GM19455 (cell line): Measurements from ENCODE around the gene ZSCAN10.
"Not testable (repeated sequence)": the region's sequence is repeated elsewhere in the genome, so short reads cannot be mapped to it uniquely, and the experiment has no call there.

Source experiments
- ATAC-seq: cut with Tn5 transposase; IDR thresholded peaks from one replicate; pipeline ENCODE4 v1.9.1; 2021; ENCODE audit not compliant: unreplicated experiment

Gene ZSCAN10

GRCh38 chr16:3098459-3099394 is at the start of gene ZSCAN10:
Gene ZSCAN10, minus strand, starts transcription at chr16:3099294. Its CDS starts 6,357 bp downstream, at chr16:3092937.
- no peak for ATAC-seq

GRCh38 chr16:3148256-3149192 is 49.4 kb upstream of the ZSCAN10 start:
- no peak for ATAC-seq

- no peak for ATAC-seq
Measured at GRCh38 chr16:3147757-3148104, 48.6 kb upstream of the ZSCAN10 start.

GRCh38 chr16:3147046-3147756 is 48.1 kb upstream of the ZSCAN10 start:
- no peak for ATAC-seq

GRCh38 chr16:3145660-3146059 is 46.6 kb upstream of the ZSCAN10 start:
- ATAC-seq = no peak

GRCh38 chr16:3145151-3145550 is 46.1 kb upstream of the ZSCAN10 start:
- no peak for ATAC-seq

- no peak for ATAC-seq
Measured at GRCh38 chr16:3144321-3144983, 45.4 kb upstream of the ZSCAN10 start.

- ATAC-seq = no peak
Measured at GRCh38 chr16:3143598-3144320, 44.7 kb upstream of the ZSCAN10 start.

GRCh38 chr16:3143189-3143588 is 44.1 kb upstream of the ZSCAN10 start:
- ATAC-seq = no peak

- no peak for ATAC-seq
Measured at GRCh38 chr16:3142770-3143169, 43.7 kb upstream of the ZSCAN10 start.

- ATAC-seq = no peak
Measured at GRCh38 chr16:3142327-3142726, 43.2 kb upstream of the ZSCAN10 start.

GRCh38 chr16:3141781-3142311 is 42.8 kb upstream of the ZSCAN10 start:
- ATAC-seq = no peak

- ATAC-seq = no peak
Measured at GRCh38 chr16:3140603-3141427, 41.7 kb upstream of the ZSCAN10 start.

- ATAC-seq = not testable (repeated sequence)
Measured at GRCh38 chr16:3139561-3139960, 40.5 kb upstream of the ZSCAN10 start.

GRCh38 chr16:3138823-3139426 is 39.8 kb upstream of the ZSCAN10 start:
- ATAC-seq = no peak

- no peak for ATAC-seq
Measured at GRCh38 chr16:3138342-3138741, 39.2 kb upstream of the ZSCAN10 start.

- no peak for ATAC-seq
Measured at GRCh38 chr16:3137267-3137666, 38.2 kb upstream of the ZSCAN10 start.

GRCh38 chr16:3135126-3135715 is 36.1 kb upstream of the ZSCAN10 start:
- ATAC-seq = no peak
